Lower leg skin (tissue), 4 donors: ENCODE measurements around the gene VASH2. TPM values are rescaled to one million over a fixed set of nuclear protein-coding genes. Genes with fewer than 3 reads are reported as not detected.

Experiments used
- DNase-seq, 2 donors: peaks; one replicate each; pipeline ENCODE4 v3.0.0-alpha.2; 2019; ENCODE audit warnings: low spot score in 2 of 2
- H3K4me3 ChIP-seq: fragments of 200-600 bp; sonication (generic); 2 replicates; pipeline ENCODE4 v1.5.1; 2017; ENCODE audit warnings: mild to moderate bottlenecking, low read depth; ENCODE audit not compliant: poor library complexity, severe bottlenecking
- POLR2A ChIP-seq, 2 donors: fragments of 450-650 bp; IDR thresholded peaks; one replicate each; pipeline ENCODE4 v1.6.1; 2016 to 2017; ENCODE audit warnings: antibody characterized with exemption in 2 of 2, mild to moderate bottlenecking in 1 of 2, moderate library complexity in 1 of 2
- WGBS, 2 donors: methylation state at CpG; one replicate each; pipeline ENCODE4 v1.1.5; 2018; 5-methylcytosine and 5-hydroxymethylcytosine counted together
- intact Hi-C: fragments of 100-400 bp; cut with DNase I; formaldehyde crosslinking; loops from one replicate; pipeline ENCODE4 v1.15.0; 2023; ENCODE audit warnings: low total_unique reads
- total RNA-seq, 4 donors: library from RNA; depleted of rRNA; stranded (reverse); fragments of >200 nt; gene quantifications; one replicate each; pipeline ENCODE4 v1.1.0, GENCODE V29; 2016
- TF ChIP-seq, protein P1 (sequence below), 3 donors: fragments of 450-650 bp; IDR thresholded peaks; one replicate each; pipeline ENCODE4 v1.5.1; 2016; ENCODE audit warnings: antibody characterized with exemption in 3 of 3, mild to moderate bottlenecking in 3 of 3, moderate library complexity in 2 of 3

Gene VASH2
- total RNA-seq, 4 donors from 2014 or later: 0.37 to 0.71 TPM; not detected in 2

DNA sequence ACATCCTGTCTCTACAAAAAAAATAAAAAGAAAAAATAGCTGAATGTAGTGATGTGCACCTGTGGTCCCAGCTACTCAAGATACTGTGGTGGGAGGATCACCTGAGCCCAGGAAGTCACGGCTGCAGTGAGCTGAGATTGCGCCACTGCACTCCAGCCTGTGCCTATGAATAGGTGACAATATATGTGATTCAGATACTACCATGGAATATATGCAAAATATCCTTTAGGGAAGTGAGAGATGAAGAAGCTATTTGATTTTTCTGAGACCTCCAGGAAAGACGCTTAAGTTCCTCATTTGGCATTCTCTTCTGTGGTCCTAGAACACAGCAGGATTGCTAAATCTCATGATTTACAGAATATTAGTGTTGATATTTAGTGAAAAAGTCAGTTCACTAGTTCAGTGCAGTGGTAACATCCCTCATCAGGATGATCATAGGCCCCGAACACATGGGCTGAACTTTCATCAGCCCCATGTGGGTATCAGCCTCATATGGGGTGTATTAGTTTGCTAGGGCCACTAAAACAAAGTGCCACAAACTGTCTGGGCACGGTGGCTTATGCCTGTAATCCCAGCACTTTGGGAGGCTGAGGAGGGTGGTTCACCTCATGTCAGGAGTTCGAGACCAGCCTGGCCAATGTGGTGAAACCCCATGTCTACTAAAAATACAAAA is 6.0 kb upstream of the VASH2 start:
- WGBS, 2 donors: 86 to 88% methylated on average over 6 of the region's 6 CpGs
- DNase-seq: no peak
- intact Hi-C loops: no loop called here
- TF ChIP-seq POLR2A (IDR thresholded peaks at IDR 0.05): no peak
- TF ChIP-seq, protein P1, sequence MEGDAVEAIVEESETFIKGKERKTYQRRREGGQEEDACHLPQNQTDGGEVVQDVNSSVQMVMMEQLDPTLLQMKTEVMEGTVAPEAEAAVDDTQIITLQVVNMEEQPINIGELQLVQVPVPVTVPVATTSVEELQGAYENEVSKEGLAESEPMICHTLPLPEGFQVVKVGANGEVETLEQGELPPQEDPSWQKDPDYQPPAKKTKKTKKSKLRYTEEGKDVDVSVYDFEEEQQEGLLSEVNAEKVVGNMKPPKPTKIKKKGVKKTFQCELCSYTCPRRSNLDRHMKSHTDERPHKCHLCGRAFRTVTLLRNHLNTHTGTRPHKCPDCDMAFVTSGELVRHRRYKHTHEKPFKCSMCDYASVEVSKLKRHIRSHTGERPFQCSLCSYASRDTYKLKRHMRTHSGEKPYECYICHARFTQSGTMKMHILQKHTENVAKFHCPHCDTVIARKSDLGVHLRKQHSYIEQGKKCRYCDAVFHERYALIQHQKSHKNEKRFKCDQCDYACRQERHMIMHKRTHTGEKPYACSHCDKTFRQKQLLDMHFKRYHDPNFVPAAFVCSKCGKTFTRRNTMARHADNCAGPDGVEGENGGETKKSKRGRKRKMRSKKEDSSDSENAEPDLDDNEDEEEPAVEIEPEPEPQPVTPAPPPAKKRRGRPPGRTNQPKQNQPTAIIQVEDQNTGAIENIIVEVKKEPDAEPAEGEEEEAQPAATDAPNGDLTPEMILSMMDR (IDR thresholded peaks at IDR 0.05): no peak
- no peak overlapping the region for H3K4me3 ChIP-seq

DNA sequence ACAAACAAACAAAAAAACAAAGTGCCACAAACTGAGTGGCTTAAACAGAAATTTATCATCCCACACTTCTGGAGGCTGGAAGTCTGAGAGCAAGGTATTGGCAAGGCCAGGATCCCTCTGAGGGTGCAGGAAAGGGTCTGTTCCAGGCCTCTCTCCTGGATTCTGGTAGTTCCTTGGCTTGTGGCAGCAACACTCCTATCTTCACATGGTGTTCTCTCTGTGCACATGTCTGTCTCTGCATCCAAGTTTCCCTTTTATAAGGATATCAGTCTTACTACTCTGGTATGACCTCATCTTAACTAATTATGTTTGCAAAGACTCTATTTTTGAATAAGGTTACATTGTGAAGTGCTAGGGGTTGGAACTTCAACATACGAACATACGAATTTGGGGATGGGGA is 5.3 kb upstream of the VASH2 start:
- H3K4me3 ChIP-seq: no peak overlapping the region
- DNase-seq: no peak
- WGBS, 2 donors: 87% methylated on average over 2 of the region's 2 CpGs
- intact Hi-C loops: no loop called here
- TF ChIP-seq POLR2A (IDR thresholded peaks at IDR 0.05): no peak
- TF ChIP-seq, protein P1 (IDR thresholded peaks at IDR 0.05): no peak

DNA sequence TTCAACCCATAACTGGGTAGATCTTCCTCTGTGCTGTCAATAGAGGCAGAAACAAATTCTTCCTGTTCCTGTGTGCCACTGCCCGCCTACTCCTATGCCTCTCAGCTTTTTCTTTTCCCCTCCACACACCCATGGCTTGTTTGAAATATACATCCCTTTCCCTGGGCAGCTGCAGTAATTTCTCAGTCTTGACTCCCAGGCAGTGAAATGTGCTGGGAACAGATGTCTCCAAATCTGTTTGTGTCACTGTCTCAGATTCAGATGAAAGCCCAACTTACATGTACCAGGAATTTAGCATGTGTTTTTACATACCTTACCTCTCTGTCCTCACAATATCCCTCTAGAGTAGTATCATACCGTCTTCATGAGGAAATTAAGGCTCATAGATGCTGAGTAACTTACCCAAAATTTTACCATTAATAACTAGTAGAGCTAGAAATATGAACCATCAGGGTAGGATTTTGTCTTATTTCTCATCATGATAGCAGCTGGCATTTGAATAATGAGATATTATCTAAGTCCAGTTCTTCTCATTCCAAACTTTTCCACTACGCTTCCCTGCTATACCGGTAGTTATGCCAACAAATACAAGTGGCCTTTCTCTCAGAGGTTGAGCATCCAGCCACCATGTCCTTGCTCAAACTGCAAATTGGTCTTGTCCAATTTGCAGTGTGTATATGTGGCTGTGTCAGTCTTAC is 4.7 kb upstream of the VASH2 start:
- H3K4me3 ChIP-seq: no peak overlapping the region
- TF ChIP-seq, protein P1 (IDR thresholded peaks at IDR 0.05): no peak
- TF ChIP-seq POLR2A (IDR thresholded peaks at IDR 0.05): no peak
- WGBS, 2 donors: 82 to 87% methylated on average over 4 of the region's 4 CpGs
- intact Hi-C loops: loop anchor here (1.0 kb wide), 1 partner anchor 42 kb away; no protein-coding TSS in a partner anchor
- no peak for DNase-seq

DNA sequence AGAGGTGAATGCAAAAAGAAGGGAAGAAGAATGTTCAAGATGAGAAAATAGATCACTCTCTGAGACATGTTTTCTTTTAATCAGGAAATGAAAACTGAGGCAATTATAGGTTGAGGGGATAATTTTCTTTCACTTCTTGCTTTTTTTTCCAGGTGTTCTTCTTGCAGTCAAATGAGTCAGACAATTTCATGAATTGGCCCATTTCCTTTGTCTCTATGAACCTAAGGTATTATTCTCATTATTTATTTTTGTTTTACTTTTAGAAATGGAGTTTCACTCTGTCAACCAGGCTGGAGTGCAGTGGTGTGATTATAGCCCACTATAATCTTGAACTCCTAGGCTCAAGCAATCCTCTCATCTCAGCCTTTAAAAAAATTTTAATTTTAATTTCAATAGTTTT is 3.5 kb upstream of the VASH2 start:
- no peak overlapping the region for H3K4me3 ChIP-seq
- intact Hi-C loops: loop anchor here (1.0 kb wide), 1 partner anchor 44 kb away; no protein-coding TSS in a partner anchor
- TF ChIP-seq POLR2A (IDR thresholded peaks at IDR 0.05): no peak
- TF ChIP-seq, protein P1 (IDR thresholded peaks at IDR 0.05): no peak
- no peak for DNase-seq

DNA sequence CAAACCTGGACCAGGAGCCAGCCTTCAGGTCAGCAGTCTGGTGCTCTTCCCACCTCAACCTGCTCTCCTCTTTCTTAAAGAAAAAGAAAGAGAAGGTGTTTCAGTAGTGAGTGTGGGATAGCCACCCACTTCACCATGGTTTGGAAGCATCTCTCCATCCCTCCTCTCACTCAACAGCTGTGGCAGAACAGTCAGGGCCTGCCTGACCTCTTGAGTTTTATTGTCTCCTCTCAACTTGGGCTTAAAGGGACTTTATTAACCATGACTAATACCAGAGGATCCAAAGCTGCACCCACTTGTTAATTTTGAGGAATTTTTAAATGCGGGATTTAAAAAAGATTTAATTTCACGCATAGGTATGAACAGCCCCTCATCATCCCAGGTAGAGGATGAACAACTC is 570 bp upstream of the VASH2 start:
- H3K4me3 ChIP-seq: no peak overlapping the region
- TF ChIP-seq, protein P1 (IDR thresholded peaks at IDR 0.05): no peak
- TF ChIP-seq POLR2A (IDR thresholded peaks at IDR 0.05): no peak
- DNase-seq: no peak
- intact Hi-C loops: no loop called here
- 38 to 54% methylated on average over 2 of the region's 2 CpGs for WGBS, 2 donors
